ENCODE data around the gene POGZ.

- TF ChIP-seq CTCF (IDR thresholded peaks at IDR 0.05): no peak
- no peak for TF ChIP-seq POLR2AphosphoS5 (IDR thresholded peaks at IDR 0.05)
- no peak for TF ChIP-seq POLR2A (IDR thresholded peaks at IDR 0.05; ENCODE audit: low read depth)
Measured at GRCh38 chr1:151508833-151509232, 49.5 kb upstream of the POGZ start.
